Left cardiac atrium (tissue), 4 donors: Measurements from ENCODE around the gene SLC35E1. TPM values are rescaled to one million over a fixed set of nuclear protein-coding genes. Genes with fewer than 3 reads are reported as not detected.

Source experiments
- ATAC-seq, 2 donors: fragments of 200-7000 bp; cut with Tn5 transposase; one replicate each; pipeline ENCODE4 v1.9.1; 2020; ENCODE audit warnings: mild to moderate bottlenecking in 2 of 2, moderate library complexity in 2 of 2
- DNase-seq: peaks from one replicate; pipeline ENCODE4 v3.0.0-alpha.2; 2020
- intact Hi-C, 2 donors: fragments of 100-400 bp; cut with DNase I; formaldehyde crosslinking; loops; one replicate each; pipeline versions ENCODE4 v1.14.1 to v1.15.1; 2022 to 2023
- long read RNA-seq: library from polyadenylated mRNA; unstranded; transcript quantifications from one replicate; pipeline ENCODE4 v2.0.0, GENCODE V29; 2021
- total RNA-seq, 2 donors: library from RNA; stranded (reverse); fragmentation: NEBNext Ultra II Directional; extraction: Animal tissue kit (Norgen Biotek cat#: 25700); gene quantifications; one replicate each; pipeline ENCODE4 v1.2.1, GENCODE V29; 2021
- donor health status: DM: no; HTN: yes; CAD: no.
- donor health status: DM: no; HTN: yes; CAD: no; lungs with severe emphysema.
- donor health status: DM: yes; HTN: yes; CAD: no.
- donor health status: Dilated cardiomyopathy.

The SLC35E1 gene
- 10 to 100 TPM; 27.3 to 28.1 TPM for total RNA-seq
- long read RNA-seq, full-length matches to known transcripts: 3 of 7 reads
- long read RNA-seq, partial matches to known transcripts: 1 of 7 reads
- long read RNA-seq, other reads (novel, unspliced or antisense): 3 of 7 reads

GRCh38 chr19:16572332-16573211 is at the start of gene SLC35E1:
SLC35E1 (minus strand) TSS chr19:16572415; CDS start chr19:16572364, 51 bp downstream.
- ATAC-seq: peak; percentile 97 to 98
- intact Hi-C loops: no loop called here
- DNase-seq: peak; percentile 95

GRCh38 chr19:16621165-16621800 is 49.1 kb upstream of the SLC35E1 start:
- DNase-seq (no peak), ATAC-seq (no peak)
- intact Hi-C loops: no loop called here

DNA sequence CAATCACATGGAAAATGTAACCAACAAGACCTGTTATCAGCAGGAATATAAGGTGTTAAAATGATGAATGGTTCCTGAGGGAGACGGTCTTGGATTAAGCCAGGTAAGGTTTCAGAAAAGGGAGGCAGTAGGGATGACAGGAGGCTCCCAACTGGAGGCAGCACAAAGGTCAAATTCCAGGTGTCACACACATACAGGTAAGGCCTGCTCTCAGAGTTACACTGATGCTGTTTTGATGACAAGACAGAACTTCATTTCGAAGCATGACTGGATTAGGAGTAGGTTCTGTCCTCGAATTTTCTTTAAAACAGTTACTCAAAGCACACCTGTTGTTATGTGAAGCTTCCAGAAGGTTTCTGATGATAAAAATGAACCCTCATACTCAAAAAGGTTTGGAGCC is 48.4 kb upstream of the SLC35E1 start:
- no peak for ATAC-seq
- intact Hi-C loops: no loop called here
- DNase-seq: no peak

DNA sequence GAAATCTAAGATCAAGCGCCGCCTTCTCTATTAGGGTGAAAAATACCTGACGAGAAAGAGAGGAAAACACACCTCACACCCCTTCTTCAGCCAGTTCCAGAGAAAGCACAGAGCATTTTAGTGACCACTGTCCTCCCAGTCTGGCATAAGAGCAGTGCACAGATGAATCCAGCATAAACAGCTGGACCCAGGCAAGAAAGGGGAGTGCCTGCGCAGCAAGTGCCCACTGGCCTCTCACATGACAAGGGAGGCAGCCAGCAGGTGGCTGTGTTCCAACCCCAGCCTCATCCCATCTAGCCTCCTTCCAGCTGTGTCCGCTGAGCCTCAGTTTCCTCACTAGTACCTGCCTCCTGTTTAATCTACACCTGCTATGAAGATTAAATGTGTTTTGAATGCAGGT is 47.8 kb upstream of the SLC35E1 start:
- no peak for DNase-seq
- intact Hi-C loops: no loop called here
- peak in 1 of 2 donors; percentile 46 for ATAC-seq

DNA sequence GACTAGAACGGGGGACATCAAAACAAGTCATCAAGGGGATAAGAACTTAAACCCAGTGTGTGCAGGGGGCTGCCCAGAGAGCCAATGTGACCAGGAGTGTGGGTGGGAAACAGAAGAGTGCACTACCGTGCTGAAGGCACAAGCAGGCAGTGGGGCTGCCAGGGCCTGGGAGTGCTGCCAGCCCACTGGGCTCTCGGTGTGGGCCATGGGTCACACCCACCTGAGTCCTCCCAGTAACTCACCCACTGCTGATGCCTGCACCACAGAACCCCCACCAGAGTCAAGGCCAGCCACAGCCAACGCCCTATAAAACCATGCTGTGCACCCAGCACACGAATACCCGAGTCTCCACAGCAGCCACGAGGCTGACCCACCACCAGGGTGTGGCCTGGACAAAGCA is 47.2 kb upstream of the SLC35E1 start:
- peak; percentile 48 to 72 for ATAC-seq
- no peak for DNase-seq

GRCh38 chr19:16618248-16618647 is 46.0 kb upstream of the SLC35E1 start:
- DNase-seq: no peak
- intact Hi-C loops: no loop called here
- no peak for ATAC-seq

More for the DNA sequence above, 47.2 kb upstream of the SLC35E1 start:
- intact Hi-C loops: no loop called here

DNA sequence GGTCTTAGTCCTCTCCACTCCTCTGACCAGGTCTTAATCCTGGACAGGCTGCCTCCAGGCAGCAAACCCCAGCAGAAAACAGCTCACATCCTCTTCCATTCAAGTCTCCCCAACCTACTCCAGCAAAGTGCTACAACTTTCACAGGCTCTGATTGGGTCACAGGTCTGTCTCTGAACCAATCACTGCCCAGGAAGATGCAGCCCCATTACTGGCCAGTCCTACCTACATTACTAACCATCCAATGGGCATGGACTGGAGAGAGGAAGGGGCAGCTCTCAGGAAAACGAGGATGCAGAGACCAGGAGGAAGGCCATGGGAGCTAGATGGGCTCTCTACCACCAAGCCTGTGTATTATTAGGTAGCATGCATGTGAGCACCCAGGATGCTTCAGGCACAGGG is 43.6 kb upstream of the SLC35E1 start:
- intact Hi-C loops: no loop called here
- ATAC-seq (no peak), DNase-seq (no peak)

DNA sequence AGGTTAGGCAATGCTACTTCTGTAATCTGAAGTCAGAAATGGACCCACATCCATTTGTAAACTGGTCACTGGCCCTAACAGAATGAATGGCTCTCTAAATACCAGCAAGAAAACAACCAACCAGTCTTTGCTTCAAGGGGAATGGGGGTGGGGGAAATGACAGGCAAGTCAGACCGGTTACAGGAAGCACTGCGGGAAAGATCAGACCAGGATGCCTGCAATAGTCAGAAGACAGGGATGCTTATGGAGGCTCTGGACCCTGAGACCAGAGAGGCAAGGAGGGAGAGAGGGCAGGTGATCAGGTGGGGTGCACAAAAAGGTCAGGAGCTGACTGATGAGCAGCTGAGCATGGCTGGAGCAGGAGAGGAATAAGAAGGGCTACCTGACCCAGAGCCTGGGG is 42.7 kb upstream of the SLC35E1 start:
- no peak for DNase-seq
- ATAC-seq: no peak

DNA sequence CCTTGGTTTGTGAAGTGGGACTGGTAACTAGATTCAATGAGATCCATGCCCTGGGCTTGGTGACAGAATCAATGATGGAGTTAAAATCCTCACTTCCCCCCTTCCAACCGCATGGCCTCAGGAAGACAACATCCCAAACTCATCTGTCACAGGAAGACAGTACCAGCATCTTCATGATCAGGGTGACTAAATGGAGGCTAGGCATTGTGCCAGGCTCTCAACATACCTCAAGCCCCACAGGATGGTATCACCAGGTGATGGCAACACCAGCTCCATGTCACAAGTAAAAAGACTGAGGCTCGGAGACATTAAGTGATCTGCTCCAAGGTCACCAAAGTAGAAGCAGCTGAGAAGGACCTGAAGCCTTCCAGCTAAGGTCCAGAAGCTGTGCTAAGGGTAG is 41.6 kb upstream of the SLC35E1 start:
- intact Hi-C loops: no loop called here
- DNase-seq: no peak
- no peak for ATAC-seq

More for the DNA sequence above, 42.7 kb upstream of the SLC35E1 start:
- intact Hi-C loops: no loop called here

DNA sequence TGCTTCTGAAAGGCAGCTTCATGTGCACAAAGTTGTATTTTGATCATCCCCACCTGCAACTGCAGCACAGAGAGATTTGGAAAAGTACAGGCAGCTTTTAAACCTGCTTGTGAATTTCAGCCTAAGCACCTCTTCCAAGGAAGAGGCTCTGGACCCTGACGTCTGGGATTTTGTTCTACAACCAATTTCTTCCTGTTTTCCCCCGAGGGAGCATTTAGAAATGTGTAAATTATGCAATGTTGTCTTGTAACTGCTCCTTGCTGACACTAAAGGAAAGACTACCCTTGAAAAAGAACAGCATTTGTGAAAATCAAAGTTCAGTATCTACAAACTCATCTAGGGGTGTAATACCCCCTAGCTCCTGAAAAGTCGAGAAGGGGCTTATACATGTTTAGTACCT is 40.4 kb upstream of the SLC35E1 start:
- intact Hi-C loops: no loop called here
- ATAC-seq: no peak
- no peak for DNase-seq

DNA sequence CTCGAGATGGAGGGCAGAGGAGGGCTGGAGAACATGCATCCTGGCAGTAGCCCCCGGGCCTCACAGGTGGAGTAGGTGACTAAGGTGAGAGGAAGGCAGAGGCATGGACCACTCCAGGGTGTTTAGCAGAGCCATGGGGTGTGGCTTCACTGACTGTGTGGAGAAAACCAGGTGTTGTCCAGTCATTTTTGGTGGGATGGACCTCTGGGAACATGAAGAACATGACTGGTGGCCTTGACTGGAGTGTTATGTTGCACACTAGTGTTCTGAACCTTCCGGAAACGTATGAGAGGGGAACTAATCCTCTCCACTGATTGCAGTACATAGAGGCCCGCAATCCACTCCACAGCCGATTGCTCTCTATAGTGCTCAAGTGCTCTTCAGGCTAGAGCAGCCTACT is 38.9 kb upstream of the SLC35E1 start:
- intact Hi-C loops: no loop called here
- ATAC-seq (no peak), DNase-seq (no peak)

- ATAC-seq (no peak), DNase-seq (no peak)
- intact Hi-C loops: no loop called here
Observed at GRCh38 chr19:16609511-16610200, 37.4 kb upstream of the SLC35E1 start.

DNA sequence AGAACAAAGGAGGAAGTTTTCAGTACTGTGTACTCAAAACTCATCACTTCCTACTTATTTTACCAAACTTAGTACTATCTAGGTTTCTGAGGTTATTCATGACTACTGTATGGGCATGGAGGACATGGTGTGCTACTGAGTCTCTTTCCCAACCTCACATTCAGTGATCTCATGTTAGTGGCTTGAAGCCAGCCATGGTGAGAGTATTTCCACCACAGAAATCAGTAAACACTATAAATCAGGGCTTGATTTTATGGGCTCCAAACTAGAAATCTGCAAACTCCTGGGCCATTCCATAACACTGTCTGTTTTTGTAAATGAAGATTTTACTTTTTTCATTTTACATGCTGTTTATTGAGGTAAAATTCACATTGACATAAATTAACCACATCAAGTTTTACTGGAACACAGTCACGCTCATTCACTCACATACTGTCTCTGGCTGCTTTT is 36.1 kb upstream of the SLC35E1 start:
- intact Hi-C loops: no loop called here
- DNase-seq: no peak

GRCh38 chr19:16607819-16608218 is 35.6 kb upstream of the SLC35E1 start:
- DNase-seq (no peak), ATAC-seq (peak in 1 of 2 donors; percentile 28)
- intact Hi-C loops: no loop called here

More for the DNA sequence above, 36.1 kb upstream of the SLC35E1 start:
- ATAC-seq: peak; percentile 62 to 82

GRCh38 chr19:16605553-16605994 is 33.4 kb upstream of the SLC35E1 start:
- DNase-seq: no peak
- peak; percentile 43 to 60 for ATAC-seq
- intact Hi-C loops: no loop called here

GRCh38 chr19:16605115-16605514 is 32.9 kb upstream of the SLC35E1 start:
- no peak for ATAC-seq
- no peak for DNase-seq
- intact Hi-C loops: no loop called here

GRCh38 chr19:16604615-16605014 is 32.4 kb upstream of the SLC35E1 start:
- ATAC-seq (no peak), DNase-seq (no peak)
- intact Hi-C loops: no loop called here

DNA sequence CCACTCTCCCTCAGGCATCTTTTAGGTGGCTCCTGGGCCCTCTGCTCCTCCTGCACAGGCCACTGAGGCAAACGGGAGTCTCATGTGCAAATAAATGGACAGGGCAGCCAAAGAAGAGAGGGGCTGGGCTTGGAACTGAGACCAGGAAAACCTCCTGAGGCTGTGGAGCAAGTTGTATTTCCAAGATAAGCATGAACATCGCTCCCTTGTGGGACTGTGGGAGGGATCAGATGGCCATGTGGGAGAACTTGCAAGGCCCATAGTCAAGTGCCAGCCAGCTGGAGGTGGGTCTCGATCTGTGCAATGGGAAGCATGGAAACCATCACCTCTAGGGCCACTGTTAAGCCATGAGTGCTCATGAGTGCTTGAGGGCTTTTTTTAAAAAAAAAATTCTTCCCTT is 30.9 kb upstream of the SLC35E1 start:
- DNase-seq (no peak), ATAC-seq (peak in 1 of 2 donors; percentile 33)
- intact Hi-C loops: no loop called here

DNA sequence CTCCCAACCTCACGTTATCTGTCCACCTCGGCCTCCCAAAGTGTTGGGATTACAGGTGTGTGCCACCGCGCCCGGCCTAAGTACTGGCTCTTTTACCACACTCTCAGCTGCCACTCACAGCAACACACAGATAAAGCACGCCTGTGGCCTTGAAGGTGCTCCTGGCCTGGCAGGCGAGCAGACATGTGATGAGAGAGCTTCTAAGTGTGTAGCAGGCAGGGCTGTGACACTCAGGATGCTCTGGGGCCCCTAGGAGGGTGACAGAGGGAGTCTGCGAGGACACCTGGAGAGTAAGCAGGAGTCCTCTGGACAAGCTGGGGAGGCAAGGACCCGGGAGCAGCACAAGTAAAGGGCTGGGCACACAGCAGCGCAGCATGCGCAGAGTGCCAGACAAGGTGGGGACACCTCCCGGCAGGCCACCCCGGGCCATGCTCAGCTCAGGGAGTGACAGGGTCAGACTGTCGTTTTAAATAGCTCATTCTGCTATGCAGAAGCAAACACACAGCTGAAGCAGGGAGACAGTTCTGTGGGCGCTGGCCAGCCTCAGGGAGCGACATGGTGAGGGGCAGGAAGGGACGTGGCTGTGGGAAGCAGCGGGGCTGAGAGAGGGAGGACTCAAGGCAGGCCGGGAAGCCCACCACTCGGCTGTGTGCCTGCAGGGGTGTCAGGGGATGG is 29.3 kb upstream of the SLC35E1 start:
- no peak for DNase-seq
- intact Hi-C loops: no loop called here
- ATAC-seq: peak in 1 of 2 donors; percentile 7
